ENCODE results near the gene PLEKHM3. TPM values are rescaled to one million over a fixed set of nuclear protein-coding genes. Genes with fewer than 3 reads are reported as not detected.

The PLEKHM3 gene
- total and polyA plus RNA-seq, 2 of the 4 experiments (the other 2 are of a cell fraction) = 2.4 to 11.3 TPM

- 100% methylated on average over 1 of the region's 4 CpGs; no CpG with 5 or more reads in 1 of the 2 experiments for WGBS, 2 experiments (ENCODE audit: extremely low coverage in 2 of 2, insufficient read length in 1 of 2)
- H2BK120ac ChIP-seq (ENCODE audit: low read depth, low read length) = no peak overlapping the region
- no peak overlapping the region for H2BK5ac ChIP-seq (ENCODE audit: low read depth, low read length, poor library complexity, severe bottlenecking)
- no peak overlapping the region for H2BK20ac ChIP-seq (ENCODE audit: low read depth, low read length)
- H3K9me3 ChIP-seq (ENCODE audit: control insufficient read depth, insufficient read depth, low read length) = no peaks in the 10 kb centered on the region
- ATAC-seq (ENCODE audit: low read depth) (no peak), DNase-seq (no peak)
- no peak overlapping the region for H2BK15ac ChIP-seq (ENCODE audit: low read depth, low read length)
- peaks cover 4% of the 10 kb centered on the region; the same call in 1 of the 2 replicates for H3K36me3 ChIP-seq (ENCODE audit: control insufficient read depth, insufficient read depth, low read length)
- no peak overlapping the region for H3K18ac ChIP-seq (ENCODE audit: low read depth, low read length)
- no peaks in the 10 kb centered on the region; the same call in 1 of the 2 replicates for H3K9me1 ChIP-seq (ENCODE audit: insufficient read depth, low read length)
- no peak overlapping the region for H3K56ac ChIP-seq (ENCODE audit: extremely low read depth, insufficient read depth, low read length)
- no peak overlapping the region for H3K9ac ChIP-seq (ENCODE audit: low read depth, low read length)
- TF ChIP-seq MAFK (IDR thresholded peaks at IDR 0.05; ENCODE audit: low read depth, low read length) (no peak), FOS (IDR thresholded peaks at IDR 0.05; ENCODE audit: low read depth, low read length) (no peak), RCOR1 (IDR thresholded peaks at IDR 0.05; ENCODE audit: insufficient replicate concordance, low read length) (no peak), RAD21 (IDR thresholded peaks at IDR 0.05; ENCODE audit: low read length) (no peak), MXI1 (IDR thresholded peaks at IDR 0.05; ENCODE audit: borderline replicate concordance, low read depth, low read length) (no peak), CTCF (conservative IDR thresholded peaks at IDR 0.05; ENCODE audit: low read depth, low read length) (no peak), CHD1 (IDR thresholded peaks at IDR 0.05; ENCODE audit: low read depth, low read length) (no peak), ELK1 (IDR thresholded peaks at IDR 0.05; ENCODE audit: borderline replicate concordance, low read depth, low read length) (no peak), USF2 (IDR thresholded peaks at IDR 0.05; ENCODE audit: low read depth, low read length) (no peak), BHLHE40 (IDR thresholded peaks at IDR 0.05; ENCODE audit: low read depth, low read length) (no peak), POLR2A (IDR thresholded peaks at IDR 0.05; ENCODE audit: low read depth, low read length) (no peak), CEBPB (IDR thresholded peaks at IDR 0.05; ENCODE audit: low read depth, low read length) (no peak), MAZ (IDR thresholded peaks at IDR 0.05; ENCODE audit: borderline replicate concordance, low read depth, low read length) (no peak), NFE2L2 (IDR thresholded peaks at IDR 0.05; ENCODE audit: low read depth, low read length) (no peak), SMC3 (IDR thresholded peaks at IDR 0.05; ENCODE audit: low read depth, low read length) (no peak), RFX5 (IDR thresholded peaks at IDR 0.05; ENCODE audit: low read depth, low read length) (no peak)
- H3K27me3 ChIP-seq (ENCODE audit: control insufficient read depth, insufficient read depth, low read length) = no peaks in the 10 kb centered on the region
- H3K23ac ChIP-seq (ENCODE audit: low read depth, low read length) = no peak overlapping the region
- H3K4me2 ChIP-seq (ENCODE audit: low read depth, low read length) = no peak overlapping the region
- no peak overlapping the region for H4K91ac ChIP-seq (ENCODE audit: insufficient read depth, low read depth, low read length)
- no peak overlapping the region for H4K5ac ChIP-seq (ENCODE audit: low read depth, low read length)
- no peak overlapping the region for H3K14ac ChIP-seq (replicated peaks; ENCODE audit: low read depth, low read length)
- no peak overlapping the region for H2AFZ ChIP-seq (replicated peaks; ENCODE audit: low read length, poor library complexity)
- H3K27ac ChIP-seq (ENCODE audit: insufficient read depth, low read length) = no peak overlapping the region
- dilution Hi-C loops (cut with HindIII; ENCODE audit: low sequenced_read_pairs, unreplicated experiment) = no loop called here
- CTCF ChIA-PET = no interaction called here
- POLR2A ChIA-PET (ENCODE audit: unreplicated experiment) = no interaction called here
- H4K20me1 ChIP-seq (ENCODE audit: insufficient read depth, low read length) = no peaks in the 10 kb centered on the region
- H3K4me3 ChIP-seq (ENCODE audit: insufficient read depth, low read depth, low read length) = no peak overlapping the region
- H4K8ac ChIP-seq (ENCODE audit: low read depth in 2 of 2, low read length in 2 of 2) = no peak overlapping the region
- in situ Hi-C loops (cut with MboI; ENCODE audit: low sequenced_read_pairs) = no loop called here
- no peaks in the 10 kb centered on the region; a peak in 1 of 4 replicates for H3K79me1 ChIP-seq (ENCODE audit: low read depth in 1 of 2, low read length in 2 of 2)
- H2AK5ac ChIP-seq (ENCODE audit: low read depth, low read length) = no peak overlapping the region
- intact Hi-C loops (cut with micrococcal nuclease) = no loop called here
- no peak overlapping the region for H2AK9ac ChIP-seq (replicated peaks; ENCODE audit: low read depth, low read length, poor library complexity)
- H3K4me1 ChIP-seq (ENCODE audit: control insufficient read depth, insufficient read depth, low read length) = no peaks in the 10 kb centered on the region; the same call in 1 of the 2 replicates
- BruUV-seq (replicated peaks) = no TSS peak
- H3K4ac ChIP-seq (ENCODE audit: low read depth, low read length) = no peak overlapping the region
These were observed 123.9 kb downstream of the PLEKHM3 start for GRCh38 chr2:207901401-207901800.

All from IMR-90 (cell line).